Esophagus muscularis mucosa (tissue), 4 donors: ENCODE measurements around the gene BCL3. TPM values are rescaled to one million over a fixed set of nuclear protein-coding genes. Genes with fewer than 3 reads are reported as not detected.

Source experiments
- DNase-seq: peaks from one replicate; pipeline ENCODE4 v3.0.0-alpha.2; 2017; ENCODE audit errors: extremely low spot score
- H3K27ac ChIP-seq, 4 donors: fragments of 200-600 bp; sonication (generic); replicated peaks in 1 of 4; 1 replicate in 3 of 4; 2 replicates in 1 of 4; pipeline ENCODE4 v1.5.1; 2016 to 2019; ENCODE audit warnings: mild to moderate bottlenecking in 1 of 4
- H3K27me3 ChIP-seq, 4 donors: fragments of 200-600 bp; sonication (generic); one replicate each; pipeline versions ENCODE4 v1.5.1 to v1.6.0; 2016 to 2019
- H3K36me3 ChIP-seq, 4 donors: fragments of 200-600 bp; sonication (generic); one replicate each; pipeline ENCODE4 v1.5.1; 2016 to 2019
- H3K4me1 ChIP-seq, 4 donors: fragments of 200-600 bp; sonication (generic); one replicate each; pipeline ENCODE4 v1.5.1; 2016 to 2019
- H3K4me3 ChIP-seq, 4 donors: fragments of 200-600 bp; sonication (generic); 1 replicate in 2 of 4; 2 replicates in 2 of 4; pipeline ENCODE4 v1.5.1; 2016 to 2019; ENCODE audit warnings: mild to moderate bottlenecking in 4 of 4, moderate library complexity in 1 of 4
- H3K9me3 ChIP-seq, 4 donors: fragments of 200-600 bp; sonication (generic); 1 replicate in 3 of 4; 2 replicates in 1 of 4; pipeline ENCODE4 v1.5.1; 2016 to 2019
- CTCF ChIP-seq, 3 experiments: fragments of 200-600 bp in 2 of 3; fragments of 450-650 bp in 1 of 3; sonication (generic) in 2 of 3; IDR thresholded peaks; one replicate each; pipeline ENCODE4 v1.5.1; 2017 to 2019; ENCODE audit warnings: antibody characterized with exemption in 3 of 3, mild to moderate bottlenecking in 2 of 3, moderate library complexity in 1 of 3
- EP300 ChIP-seq: sonication (generic); formaldehyde crosslinking; IDR thresholded peaks from one replicate; pipeline ENCODE4 v1.6.1; 2017; ENCODE audit warnings: antibody characterized with exemption
- POLR2A ChIP-seq: fragments of 450-650 bp; IDR thresholded peaks from one replicate; pipeline ENCODE4 v1.6.1; 2017; ENCODE audit warnings: antibody characterized with exemption, moderate library complexity, mild to moderate bottlenecking, low read depth
- POLR2AphosphoS5 ChIP-seq, 2 donors: sonication (generic); formaldehyde crosslinking; IDR thresholded peaks; one replicate each; pipeline ENCODE4 v1.6.1; 2017; ENCODE audit warnings: antibody characterized with exemption in 2 of 2
- WGBS: methylation state at CpG from one replicate; pipeline ENCODE4 v1.1.5; 2018; 5-methylcytosine and 5-hydroxymethylcytosine counted together
- intact Hi-C: fragments of 100-400 bp; cut with DNase I; formaldehyde crosslinking; loops from one replicate; pipeline ENCODE4 v1.15.1; 2023
- total RNA-seq, 4 donors: library from RNA; depleted of rRNA; stranded (reverse); fragments of >200 nt; gene quantifications; one replicate each; pipeline versions ENCODE4 v1.1.0 to v1.2.1, GENCODE V29; 2016

BCL3 gene
- total RNA-seq, 4 donors from 2014 or later: 10.0 to 147 (median 20.2) TPM

GRCh38 chr19:44762038-44762437 is 13.5 kb downstream of the BCL3 start:
- TF ChIP-seq EP300 (no peak), CTCF (IDR thresholded peaks at IDR 0.05) (no peak), POLR2A (no peak), POLR2AphosphoS5 (IDR thresholded peaks at IDR 0.05) (no peak)
- H3K4me1 ChIP-seq: peaks cover 19 to 28% (median 22%) of the 10 kb centered on the region in 4 donors
- H3K4me3 ChIP-seq: no peak overlapping the region
- no peaks in the 10 kb centered on the region for H3K9me3 ChIP-seq
- intact Hi-C loops: no loop called here
- 85% methylated on average over 8 of the region's 8 CpGs for WGBS
- no peak overlapping the region for H3K27ac ChIP-seq
- DNase-seq: no peak
- no peaks in the 10 kb centered on the region for H3K27me3 ChIP-seq
- H3K36me3 ChIP-seq: peaks cover 7 to 46% (median 36%) of the 10 kb centered on the region in 4 donors

DNA sequence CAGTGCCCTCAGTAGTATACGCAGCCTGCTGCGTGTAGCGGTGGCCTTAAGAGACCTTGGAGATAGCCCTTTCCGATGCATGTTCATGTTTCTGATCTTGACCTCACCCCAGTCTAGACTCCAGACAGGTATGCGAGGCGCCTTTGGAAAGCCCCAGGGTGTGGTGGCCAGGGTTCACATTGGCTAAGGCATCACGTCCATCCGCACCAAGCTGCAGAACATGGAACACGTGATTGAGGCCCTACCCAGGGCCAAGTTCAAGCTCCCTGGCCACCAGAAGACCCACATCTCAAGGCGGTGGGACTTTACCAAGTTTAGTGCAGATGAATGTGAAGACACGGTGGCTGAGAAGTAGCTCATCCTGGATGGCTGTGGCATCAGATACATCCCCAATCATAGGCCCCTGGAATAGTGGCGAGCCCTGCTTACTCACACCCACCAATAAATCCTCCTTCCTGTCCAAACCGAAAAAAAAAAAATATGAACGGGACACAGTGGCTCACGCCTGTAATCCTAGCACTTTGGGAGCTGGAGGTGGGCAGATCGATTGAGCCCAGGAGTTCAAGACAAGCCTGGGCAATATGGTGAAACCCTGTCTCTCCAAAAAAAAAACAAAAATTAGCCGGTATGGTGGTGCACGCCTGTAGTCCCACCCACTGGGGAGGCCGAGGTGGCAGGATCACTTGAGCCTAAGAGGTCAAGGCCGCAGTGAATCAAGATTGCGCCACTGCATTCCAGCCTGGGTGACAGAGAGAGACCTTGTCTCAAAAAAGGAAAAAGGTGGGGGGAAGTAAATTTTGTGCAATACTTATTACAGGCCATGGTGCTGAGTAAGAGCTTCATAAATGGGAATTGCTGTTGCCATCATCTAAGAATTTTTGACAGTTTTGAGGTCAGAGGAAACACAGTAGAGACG is 16.8 kb downstream of the BCL3 start:
- WGBS: 93% methylated on average over 22 of the region's 22 CpGs
- intact Hi-C loops: no loop called here
- Histone ChIP-seq H3K27me3 (no peaks in the 10 kb centered on the region), H3K36me3 (peaks cover 0 to 13% (median 11%) of the 10 kb centered on the region in 4 donors), H3K4me3 (no peak overlapping the region), H3K27ac (no peak overlapping the region), H3K9me3 (no peaks in the 10 kb centered on the region), H3K4me1 (peaks cover 0 to 5% (median 2%) of the 10 kb centered on the region in 4 donors)
- no peak for DNase-seq
- TF ChIP-seq POLR2AphosphoS5 (IDR thresholded peaks at IDR 0.05) (no peak), CTCF (IDR thresholded peaks at IDR 0.05) (no peak), POLR2A (no peak), EP300 (no peak)

DNA sequence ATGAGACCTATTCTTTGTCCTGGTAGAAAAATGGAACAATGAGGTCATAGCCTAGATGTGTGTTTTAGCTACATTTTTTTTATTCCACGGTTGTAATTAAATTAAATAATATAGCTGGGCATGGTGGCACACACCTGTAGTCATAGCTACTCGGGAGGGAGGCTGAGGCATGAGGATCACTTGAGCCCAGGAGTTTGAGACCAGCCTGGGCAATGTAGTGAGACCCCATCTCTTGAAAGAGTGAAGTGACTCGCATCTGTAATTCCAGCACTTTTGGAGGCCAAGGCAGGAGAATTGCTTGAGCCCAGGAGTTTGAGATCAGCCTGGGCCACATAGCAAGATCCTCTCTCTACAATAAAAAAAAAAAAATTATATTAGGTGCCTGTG is 17.4 kb downstream of the BCL3 start:
- DNase-seq: no peak
- WGBS: 96% methylated on average over 3 of the region's 3 CpGs
- no peaks in the 10 kb centered on the region for H3K9me3 ChIP-seq
- H3K4me3 ChIP-seq: no peak overlapping the region
- no peak overlapping the region for H3K27ac ChIP-seq
- intact Hi-C loops: no loop called here
- TF ChIP-seq CTCF (IDR thresholded peaks at IDR 0.05) (no peak), POLR2A (no peak), EP300 (no peak), POLR2AphosphoS5 (IDR thresholded peaks at IDR 0.05) (no peak)
- H3K36me3 ChIP-seq: peaks cover 0 to 7% (median 6%) of the 10 kb centered on the region in 4 donors
- no peaks in the 10 kb centered on the region for H3K27me3 ChIP-seq
- peaks cover 0 to 12% (median 7%) of the 10 kb centered on the region in 4 donors for H3K4me1 ChIP-seq

- no peak overlapping the region for H3K27ac ChIP-seq
- peaks cover 0 to 12% (median 7%) of the 10 kb centered on the region in 4 donors for H3K4me1 ChIP-seq
- TF ChIP-seq POLR2AphosphoS5 (IDR thresholded peaks at IDR 0.05) (no peak), CTCF (IDR thresholded peaks at IDR 0.05) (no peak), EP300 (no peak), POLR2A (no peak)
- 81% methylated on average over 9 of the region's 11 CpGs for WGBS
- no peaks in the 10 kb centered on the region for H3K27me3 ChIP-seq
- H3K9me3 ChIP-seq: no peaks in the 10 kb centered on the region
- H3K4me3 ChIP-seq: no peak overlapping the region
- intact Hi-C loops: no loop called here
- H3K36me3 ChIP-seq: no peaks in the 10 kb centered on the region
- DNase-seq: no peak
Observed at GRCh38 chr19:44767295-44768180, 19.0 kb downstream of the BCL3 start.
